ENCODE data around the gene CARMIL3.
"Not testable (repeated sequence)": the region's sequence is repeated elsewhere in the genome, so short reads cannot be mapped to it uniquely, and the experiment has no call there.

CARMIL3 gene

DNA sequence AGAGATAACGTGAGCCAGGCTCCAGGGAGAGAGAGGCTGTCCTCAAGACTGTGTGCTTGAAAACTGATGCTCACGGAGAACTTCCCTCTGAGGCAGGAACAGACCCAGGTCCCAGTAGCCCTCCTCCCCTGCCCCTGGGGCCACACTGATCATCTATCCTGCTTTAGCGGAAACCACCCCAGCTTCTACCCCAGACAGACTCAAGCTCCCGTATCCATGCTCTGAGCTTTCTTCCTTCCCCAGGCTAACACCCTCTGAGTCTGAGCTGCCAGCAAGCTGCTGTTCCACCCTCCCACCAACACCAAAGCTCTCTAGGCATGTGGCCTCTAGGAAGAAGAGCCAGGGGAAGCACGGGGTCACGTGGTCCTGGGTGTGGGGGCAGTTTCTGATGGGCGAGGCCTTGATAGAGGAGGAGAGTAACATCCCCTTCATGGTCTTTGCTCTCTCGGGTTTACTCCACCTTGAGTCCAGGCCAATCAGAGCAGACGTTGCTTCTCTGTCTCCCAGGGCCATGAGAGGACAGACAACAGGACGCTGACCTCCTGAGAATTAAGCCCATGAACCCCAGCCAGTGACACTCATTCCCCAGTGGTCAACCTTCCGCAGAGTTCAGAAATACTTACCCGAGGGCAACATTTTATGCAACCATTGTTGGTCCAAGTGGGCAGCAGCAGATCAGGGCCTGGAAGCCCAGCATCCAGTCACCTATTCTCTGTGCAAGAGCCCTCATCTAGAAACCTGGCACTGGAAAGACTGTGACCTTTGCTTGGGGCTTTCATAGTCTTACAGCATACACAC, 43.7 kb downstream of the CARMIL3 start:
- no peak for DNase-seq

DNA sequence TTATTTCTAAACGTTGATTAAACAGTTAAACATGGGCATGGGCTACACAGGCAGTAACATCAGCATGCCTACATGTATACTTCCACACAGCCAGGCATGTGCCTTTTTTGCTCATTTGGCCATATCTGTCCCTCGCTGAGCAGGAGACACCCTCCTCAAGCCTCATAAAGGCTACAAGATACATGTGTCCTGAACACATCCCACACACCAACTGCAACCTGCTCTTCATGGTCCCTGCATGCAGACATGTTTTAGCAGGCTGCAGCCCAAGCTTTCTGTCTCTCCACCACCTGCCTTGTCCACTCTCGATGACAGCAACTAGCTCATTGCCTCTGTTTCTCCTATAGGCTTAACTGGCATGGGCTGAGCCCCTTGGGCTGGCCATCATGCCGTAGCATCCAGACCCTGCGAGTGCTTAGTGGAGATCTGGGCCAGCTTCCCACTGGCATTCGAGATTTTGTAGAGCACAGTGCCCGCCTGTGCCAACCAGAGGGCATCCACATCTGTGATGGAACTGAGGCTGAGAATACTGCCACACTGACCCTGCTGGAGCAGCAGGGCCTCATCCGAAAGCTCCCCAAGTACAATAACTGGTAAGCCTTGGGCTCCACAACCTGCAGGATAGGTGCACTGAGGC, 44.9 kb downstream of the CARMIL3 start:
- DNase-seq: no peak

DNA sequence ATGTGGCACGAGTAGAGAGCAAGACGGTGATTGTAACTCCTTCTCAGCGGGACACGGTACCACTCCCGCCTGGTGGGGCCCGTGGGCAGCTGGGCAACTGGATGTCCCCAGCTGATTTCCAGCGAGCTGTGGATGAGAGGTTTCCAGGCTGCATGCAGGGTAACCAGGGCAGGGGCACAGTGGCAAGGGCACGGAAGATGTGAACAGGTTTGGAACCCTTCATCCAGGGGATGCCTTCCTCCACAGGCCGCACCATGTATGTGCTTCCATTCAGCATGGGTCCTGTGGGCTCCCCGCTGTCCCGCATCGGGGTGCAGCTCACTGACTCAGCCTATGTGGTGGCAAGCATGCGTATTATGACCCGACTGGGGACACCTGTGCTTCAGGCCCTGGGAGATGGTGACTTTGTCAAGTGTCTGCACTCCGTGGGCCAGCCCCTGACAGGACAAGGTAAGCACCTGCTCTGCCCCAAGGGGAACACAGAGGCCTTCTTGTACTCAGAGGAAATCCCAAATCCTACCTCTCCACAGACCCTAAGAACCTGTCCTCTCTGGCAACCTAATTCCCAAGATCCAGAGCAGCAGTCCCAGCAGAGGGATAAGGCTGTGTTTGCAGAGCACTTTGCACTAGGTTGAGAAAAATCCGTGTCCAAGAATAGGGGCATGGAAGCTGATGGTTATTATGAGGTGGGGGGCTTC, 46.6 kb downstream of the CARMIL3 start:
- DNase-seq: no peak

DNA sequence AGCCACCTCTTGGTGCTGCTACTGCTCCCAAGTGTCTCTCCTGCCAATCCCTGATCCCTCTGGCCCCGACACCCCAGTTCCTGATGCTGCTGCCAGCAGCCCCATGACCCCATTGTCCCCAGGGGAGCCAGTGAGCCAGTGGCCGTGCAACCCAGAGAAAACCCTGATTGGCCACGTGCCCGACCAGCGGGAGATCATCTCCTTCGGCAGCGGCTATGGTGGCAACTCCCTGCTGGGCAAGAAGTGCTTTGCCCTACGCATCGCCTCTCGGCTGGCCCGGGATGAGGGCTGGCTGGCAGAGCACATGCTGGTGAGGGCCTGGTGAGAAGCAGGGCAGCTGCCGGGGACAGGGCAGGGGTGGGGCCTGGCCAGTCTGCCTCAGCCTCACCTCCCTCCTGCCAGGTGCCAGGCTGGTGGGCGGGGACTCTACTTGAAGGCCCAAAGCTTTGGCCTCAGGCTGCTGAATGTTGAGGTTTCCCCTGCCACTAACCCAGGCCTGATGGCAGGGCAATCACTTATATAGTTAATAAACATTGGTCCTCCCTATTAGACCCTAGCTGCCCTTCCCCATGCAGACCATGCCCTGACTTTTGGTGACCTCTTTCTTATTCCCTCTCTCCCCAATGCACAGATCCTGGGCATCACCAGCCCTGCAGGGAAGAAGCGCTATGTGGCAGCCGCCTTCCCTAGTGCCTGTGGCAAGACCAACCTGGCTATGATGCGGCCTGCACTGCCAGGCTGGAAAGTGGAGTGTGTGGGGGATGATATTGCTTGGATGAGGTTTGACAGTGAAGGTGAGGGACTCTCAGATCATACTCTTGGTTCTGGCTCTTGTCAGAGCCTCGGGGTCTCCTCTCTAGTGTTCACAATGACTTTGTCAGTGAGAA, 47.4 kb downstream of the CARMIL3 start:
- DNase-seq: no peak

DNA sequence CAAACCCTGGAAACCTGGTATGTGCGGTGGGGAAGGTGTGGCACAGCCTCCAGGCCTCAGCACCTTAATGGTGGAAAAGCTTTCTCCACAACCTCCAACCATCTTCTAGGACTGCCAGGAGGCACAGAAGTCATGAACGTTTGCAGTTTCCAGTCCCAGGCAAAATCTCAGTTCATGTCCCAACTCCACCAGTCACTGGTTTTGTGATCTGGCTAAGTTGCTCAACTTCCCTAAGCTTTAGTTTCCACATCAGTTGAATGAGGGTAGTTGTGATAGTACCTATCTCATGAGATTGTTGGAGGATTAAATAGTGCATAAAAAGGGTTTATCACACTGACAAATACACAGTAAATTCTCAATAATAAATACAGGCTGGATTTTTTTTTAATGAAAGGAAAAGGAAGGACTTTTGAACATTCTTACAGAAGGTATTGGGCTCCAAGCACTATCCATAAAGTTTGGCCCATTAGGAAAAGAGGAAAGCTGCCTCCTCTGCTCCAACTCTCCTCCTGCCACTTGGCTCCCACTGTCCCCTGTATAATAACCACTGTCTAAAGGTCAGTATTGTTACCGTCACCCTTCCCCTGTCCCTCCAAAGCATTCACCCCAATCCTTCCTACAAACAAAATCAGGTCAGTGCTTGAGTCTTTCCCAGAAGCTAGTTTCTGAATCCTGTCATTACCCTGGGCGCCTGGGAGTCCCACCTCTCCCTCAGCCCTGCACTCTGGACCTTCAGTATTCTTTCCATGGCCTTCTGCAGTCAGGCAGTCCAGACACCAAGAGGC, 48.6 kb downstream of the CARMIL3 start:
- DNase-seq: no peak

DNA sequence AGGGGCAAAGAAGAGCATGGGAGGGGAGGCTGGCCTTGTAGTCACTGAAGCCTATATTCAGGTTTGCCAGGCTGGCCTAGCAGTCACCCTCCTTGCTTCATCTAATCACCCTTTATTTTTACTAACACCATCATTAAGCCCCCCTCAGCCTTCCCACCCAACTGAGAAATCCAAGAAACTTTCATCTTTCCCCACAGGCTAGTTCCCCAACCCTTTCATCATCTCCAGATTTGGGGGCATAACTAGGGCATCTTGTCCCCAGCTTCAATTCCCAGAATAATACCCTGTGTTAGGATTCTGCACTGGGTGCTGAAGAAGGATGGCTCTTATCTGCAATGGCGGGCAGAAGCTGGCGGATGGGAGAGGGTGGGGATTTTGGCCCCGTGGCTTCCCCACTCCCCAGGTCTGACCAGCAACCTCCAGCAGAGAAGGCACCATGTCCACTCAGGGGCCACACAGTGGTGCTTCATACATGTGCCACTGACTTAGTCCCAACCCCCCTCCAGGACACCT, 49.2 kb downstream of the CARMIL3 start:
- DNase-seq: no peak

DNA sequence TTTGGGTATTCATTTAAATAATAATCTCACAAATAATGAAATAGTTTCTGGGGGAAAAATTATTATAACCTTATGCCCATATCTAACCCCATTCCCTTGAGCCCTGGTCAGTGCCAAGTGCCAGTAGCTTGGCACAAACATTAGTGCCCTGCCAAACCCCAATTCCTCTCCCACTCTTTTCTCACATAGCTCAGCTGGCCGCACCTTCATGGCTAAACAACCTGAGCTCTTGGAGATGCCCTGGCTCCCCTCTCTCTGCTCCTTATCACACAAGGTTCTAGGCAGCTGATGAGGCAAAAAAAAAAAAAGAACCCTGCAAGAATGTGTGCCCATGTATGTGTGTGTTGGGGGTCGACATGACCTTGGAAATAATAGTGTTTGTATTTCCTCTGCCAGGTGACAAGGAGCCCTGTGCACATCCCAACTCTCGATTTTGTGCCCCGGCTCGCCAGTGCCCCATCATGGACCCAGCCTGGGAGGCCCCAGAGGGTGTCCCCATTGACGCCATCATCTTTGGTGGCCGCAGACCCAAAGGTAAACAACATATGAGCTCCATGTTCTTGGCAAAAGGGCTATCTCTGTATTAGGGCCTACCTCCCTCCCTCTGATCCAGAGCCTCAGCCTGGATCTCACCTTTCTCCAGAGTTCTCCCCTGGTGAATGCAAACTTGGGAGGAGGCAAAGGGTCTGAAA, 50.7 kb downstream of the CARMIL3 start:
- no peak for DNase-seq

DNA sequence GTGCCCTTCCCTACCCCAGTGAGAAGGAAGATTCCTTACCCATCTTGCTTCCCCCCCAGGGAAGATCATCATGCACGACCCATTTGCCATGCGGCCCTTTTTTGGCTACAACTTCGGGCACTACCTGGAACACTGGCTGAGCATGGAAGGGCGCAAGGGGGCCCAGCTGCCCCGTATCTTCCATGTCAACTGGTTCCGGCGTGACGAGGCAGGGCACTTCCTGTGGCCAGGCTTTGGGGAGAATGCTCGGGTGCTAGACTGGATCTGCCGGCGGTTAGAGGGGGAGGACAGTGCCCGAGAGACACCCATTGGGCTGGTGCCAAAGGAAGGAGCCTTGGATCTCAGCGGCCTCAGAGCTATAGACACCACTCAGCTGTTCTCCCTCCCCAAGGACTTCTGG, 51.6 kb downstream of the CARMIL3 start:
- DNase-seq: no peak

DNA sequence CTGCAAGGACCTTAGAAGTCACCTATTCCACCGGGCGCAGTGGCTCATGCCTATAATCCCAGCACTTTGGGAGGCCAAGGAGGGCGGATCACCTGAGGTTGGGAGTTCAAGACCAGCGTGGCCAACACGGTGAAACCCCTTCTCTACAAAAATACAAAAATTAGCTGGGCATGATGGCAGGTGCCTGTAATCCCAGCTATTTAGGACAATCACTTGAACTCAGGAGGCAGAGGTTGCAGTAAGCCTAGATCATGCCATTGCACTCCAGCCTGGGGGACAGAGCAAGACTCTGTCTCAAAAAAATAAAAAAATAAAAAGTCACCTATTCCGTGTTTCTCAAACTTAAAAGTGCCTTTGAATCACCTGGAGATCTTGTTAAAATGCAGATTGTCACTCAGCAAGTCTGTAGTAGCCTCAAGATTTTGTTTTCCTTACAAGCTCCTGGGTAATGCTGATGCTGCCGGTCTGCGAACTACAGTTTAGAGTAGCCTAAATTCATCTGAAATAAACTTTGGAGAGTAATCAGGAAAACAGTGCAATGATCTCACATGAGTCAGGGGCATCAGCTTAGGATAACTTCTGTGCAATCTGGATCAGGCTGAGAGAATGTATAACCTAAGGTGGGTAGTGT, 53.9 kb downstream of the CARMIL3 start:
- not testable (repeated sequence) for DNase-seq

DNA sequence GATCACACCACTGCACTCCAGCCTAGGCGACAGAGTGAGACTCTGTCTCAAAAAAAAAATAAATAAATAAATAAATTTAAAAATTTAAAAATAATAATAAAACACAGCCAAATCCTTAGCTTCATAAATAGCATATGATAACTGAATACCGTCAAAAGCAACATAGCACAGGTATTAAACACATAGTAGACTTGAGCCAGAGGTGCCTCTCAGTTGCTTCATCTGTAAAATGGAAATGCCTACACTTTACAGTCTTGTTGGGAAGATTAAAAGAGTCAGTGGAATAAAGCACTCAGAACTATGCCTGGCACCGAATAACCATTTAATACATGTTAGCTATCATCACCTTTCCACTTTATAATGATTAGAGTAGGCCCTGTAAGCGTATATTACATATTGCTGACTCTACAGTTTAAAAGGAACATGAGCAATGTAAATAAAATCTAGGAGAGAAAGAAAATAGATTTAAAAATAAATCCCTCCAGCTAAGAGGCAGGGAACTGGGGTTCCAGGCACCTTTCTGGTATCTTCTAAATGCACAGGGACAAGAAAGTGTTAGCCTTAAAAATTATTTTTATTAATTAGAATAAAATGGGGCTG, 55.0 kb downstream of the CARMIL3 start:
- no peak for DNase-seq

DNA sequence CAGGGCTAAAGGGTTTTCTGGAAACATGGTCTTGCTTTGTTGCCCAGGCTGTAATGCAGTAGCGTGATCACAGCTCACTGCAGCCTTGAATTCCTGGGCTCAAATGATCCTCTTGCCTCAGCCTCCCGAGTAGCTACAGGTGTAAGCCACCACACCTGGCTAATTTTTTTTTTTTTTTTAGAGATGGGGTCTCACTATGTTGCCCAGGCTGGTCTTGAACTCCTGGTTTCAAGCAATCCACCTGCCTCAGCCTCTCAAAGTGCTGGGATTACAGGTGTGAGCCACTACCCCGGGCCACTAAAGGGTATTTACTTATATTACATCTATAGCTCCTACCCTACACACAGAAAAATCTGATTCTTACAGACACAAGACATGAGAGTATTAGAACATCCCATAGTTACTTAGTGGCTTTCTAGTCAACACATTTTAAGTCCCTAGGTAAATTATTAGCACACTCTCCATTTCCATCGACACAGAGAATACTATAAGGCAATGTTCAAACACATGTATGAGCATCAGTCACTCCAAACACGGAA, 56.6 kb downstream of the CARMIL3 start:
- no peak for DNase-seq

DNA sequence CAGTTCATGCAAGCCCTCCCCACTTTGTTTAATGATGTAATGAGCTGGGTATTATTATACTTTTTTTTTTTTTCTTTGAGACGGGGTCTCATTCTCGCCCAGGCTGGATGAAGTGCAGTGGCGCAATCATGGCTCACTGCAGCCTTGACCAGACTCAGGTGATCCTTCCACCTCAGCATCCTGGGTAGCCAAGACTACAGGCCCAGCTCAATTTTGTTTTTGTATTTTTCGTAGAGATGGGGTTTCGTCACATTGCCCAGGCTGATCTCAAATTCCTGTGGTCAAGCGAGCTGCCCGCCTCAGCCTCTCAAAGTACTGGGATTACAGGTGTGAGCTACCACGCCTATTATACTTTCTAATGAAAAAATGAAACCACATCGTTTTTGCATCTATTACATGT, 58.3 kb downstream of the CARMIL3 start:
- no peak for DNase-seq

DNA sequence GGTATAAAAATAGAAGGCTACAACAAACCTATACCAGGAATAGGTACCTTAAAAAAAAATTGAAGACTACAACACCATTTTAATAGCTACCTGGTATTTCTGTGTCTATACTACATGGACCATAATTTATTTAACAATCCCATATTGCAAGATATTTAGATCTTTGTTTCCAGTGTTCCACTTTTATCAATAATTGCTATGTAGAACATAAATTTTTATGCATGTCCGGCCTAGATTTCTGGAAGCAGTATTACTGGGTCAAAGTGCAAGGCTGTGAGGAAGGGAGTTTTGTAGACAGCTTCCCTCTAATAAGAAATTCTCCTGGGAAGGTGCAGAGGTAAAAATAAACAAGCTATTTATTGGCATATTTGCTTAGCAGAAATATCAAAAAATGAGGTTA, 58.7 kb downstream of the CARMIL3 start:
- DNase-seq: no peak

DNA sequence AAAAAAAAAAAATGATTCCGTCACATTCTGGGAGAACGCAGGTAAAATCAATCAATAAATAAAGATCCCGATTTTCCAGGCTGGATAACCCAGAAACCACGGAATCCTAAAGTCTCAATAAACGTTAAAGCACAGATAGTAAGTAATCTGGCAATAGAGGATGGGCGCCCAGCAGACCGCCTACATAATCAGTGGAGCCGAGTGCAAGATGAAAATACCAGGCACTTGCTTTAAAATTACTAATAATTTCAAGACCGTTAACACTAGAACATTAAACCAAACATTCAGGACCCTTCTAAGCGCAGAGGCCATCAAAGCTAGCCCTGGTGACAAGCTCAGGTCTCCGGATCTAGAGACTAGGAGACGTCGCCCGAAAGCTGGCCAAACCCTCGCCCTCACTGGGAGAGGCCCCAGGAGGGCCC, 61.6 kb downstream of the CARMIL3 start:
- DNase-seq: no peak

DNA sequence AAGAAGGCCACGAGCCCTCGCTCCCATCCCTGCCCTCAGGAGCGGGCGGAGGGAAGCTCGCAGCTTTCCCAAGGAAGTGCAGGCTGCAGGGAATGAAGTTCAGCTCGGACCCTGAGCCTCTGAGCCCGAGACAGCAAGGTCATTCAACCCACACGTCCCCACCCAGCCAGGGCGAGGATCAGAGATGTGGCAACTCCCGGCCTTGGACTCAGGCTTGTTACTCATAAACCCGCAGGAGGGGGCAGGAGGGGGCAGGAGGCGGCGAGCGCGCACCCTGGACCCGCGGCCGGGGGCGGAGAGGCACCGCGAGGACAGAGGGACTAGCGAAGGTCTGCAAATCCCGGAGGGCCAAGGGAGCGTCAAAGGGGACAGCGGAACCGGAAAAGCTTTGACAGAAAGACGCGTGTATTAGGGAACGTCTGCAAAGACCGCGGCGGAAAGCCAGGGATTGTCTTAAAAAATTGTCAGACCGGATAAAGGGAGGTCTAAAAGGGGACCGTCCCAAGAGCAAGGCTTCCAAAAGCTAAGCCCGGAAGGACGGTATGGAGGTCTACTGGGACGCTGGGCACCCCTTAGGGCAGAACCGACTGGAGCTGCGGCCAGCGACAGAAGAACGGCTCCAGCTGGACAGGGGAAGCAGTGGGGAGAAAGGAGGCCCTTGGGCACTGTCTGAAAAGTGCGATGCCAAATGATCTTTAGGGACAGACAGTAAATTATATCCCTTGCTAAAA, 62.2 kb downstream of the CARMIL3 start:
- DNase-seq: peak; percentile 87 to 95

DNA sequence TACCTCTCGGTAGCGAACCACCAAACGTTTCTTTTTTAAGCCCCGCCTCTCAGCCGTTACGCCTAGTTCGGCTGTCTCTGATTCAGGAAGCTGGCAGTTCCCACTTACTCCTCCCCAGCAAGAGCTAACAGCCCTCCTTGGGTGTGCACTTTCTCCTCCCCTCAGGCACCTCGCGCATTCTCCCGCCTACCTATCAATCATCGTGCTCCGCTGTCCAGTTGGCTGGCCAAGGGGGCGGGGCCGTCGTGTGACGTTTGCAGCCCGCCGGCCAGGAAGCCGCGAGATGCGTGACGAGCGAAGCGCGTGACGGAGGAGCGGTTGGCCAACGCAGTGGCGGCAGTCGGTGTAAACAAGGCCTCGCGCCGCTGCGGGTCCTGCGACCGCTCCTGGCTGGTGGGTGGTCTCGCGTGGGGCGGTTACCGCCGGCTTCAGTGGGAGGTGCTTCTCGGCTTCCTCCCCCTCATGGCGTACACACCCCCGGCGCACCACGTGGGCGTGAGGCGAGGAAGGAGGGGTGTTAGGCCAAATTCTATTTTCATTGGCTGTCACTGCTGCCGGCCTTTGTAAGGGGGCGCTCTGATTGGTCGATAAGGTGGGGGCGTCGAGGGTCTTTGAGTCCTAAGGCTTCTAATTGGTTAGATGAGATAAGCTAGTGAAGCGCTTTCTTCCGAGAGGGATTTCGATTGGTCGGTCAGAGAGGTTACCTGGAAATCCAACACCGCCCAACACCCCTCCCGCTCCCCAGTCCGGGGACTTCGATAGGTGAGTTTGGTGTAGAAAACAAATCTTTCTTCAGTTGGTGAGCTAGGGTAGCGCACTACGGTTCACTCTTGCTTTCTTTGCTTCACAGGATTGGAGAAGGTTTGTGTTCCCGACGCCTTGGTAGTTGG, 63.0 kb downstream of the CARMIL3 start, which contains the start of the genes DCAF11 and NRL:
DCAF11 (plus strand) TSS at position 246 of the 890 bp plus-strand sequence. CDS start 818 bp downstream, outside the sequence.
NRL (minus strand) TSS at position 418 of the 890 bp plus-strand sequence. CDS start 32,101 bp downstream, outside the sequence.
- peak; percentile 100 for DNase-seq

DNA sequence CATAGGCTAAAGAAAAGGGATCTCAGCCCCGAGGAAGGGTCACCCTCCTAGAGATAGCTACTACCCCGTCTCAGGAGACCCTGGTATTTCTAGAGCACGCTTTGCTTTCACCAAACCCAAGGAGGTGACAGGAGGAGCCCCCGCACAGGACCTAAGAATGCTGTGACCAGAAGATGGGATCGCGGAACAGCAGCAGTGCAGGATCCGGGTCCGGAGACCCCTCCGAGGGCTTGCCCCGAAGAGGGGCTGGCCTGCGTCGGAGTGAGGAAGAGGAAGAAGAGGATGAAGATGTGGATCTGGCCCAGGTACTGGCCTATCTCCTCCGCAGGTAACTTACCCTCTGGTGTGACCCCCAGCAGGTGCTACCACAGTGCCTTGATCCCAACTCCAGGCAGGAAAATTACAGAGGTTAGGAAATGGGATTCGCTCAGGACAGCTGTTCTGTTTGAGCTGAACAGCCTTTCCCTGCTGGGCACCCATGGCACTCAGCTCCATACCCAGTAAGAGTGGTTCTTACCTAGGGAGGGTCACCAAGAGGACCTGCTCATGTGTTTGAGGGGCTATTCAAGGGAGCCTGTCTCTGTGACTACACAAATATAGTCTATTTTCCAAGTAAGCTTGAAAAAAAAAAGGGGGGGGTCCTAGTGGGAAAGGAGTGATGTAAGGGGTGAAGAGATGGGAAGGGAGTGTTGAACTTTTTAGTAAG, 63.8 kb downstream of the CARMIL3 start:
- DNase-seq: no peak
